HEK293 (cell line): Measurements from ENCODE around the gene ATP1A3.

Source experiments
- ATF2 ChIP-seq: fragments of 450-650 bp; formaldehyde crosslinking; IDR thresholded peaks from 2 replicates; pipeline ENCODE4 v1.5.1; 2016; ENCODE audit warnings: missing biosample characterization, missing genetic modification characterization, low read depth
- KLF17 ChIP-seq: fragments of 450-650 bp; formaldehyde crosslinking; IDR thresholded peaks from 2 replicates; pipeline ENCODE4 v1.5.1; 2016; ENCODE audit warnings: missing biosample characterization, missing genetic modification characterization
- PRDM10 ChIP-seq: fragments of 450-650 bp; formaldehyde crosslinking; IDR thresholded peaks from 2 replicates; pipeline ENCODE4 v1.5.1; 2016; ENCODE audit warnings: missing biosample characterization, missing genetic modification characterization
- REST ChIP-seq: fragments of 450-650 bp; formaldehyde crosslinking; IDR thresholded peaks from 2 replicates; pipeline ENCODE4 v1.5.1; 2016; ENCODE audit warnings: missing biosample characterization, missing genetic modification characterization
- SALL2 ChIP-seq: fragments of 450-650 bp; formaldehyde crosslinking; IDR thresholded peaks from 2 replicates; pipeline ENCODE4 v1.5.0; 2017; ENCODE audit warnings: missing biosample characterization, mild to moderate bottlenecking, missing genetic modification characterization, borderline replicate concordance
- SP3 ChIP-seq: fragments of 450-650 bp; formaldehyde crosslinking; IDR thresholded peaks from 2 replicates; pipeline ENCODE4 v1.5.1; 2016; ENCODE audit warnings: missing biosample characterization, missing genetic modification characterization
- ZBTB7A ChIP-seq: fragments of 450-650 bp; formaldehyde crosslinking; IDR thresholded peaks from 2 replicates; pipeline ENCODE4 v1.5.1; 2016; ENCODE audit warnings: low read depth, missing biosample characterization, missing genetic modification characterization
- ZEB2 ChIP-seq: fragments of 450-650 bp; formaldehyde crosslinking; IDR thresholded peaks from 2 replicates; pipeline ENCODE4 v1.5.1; 2016; ENCODE audit warnings: missing biosample characterization, missing genetic modification characterization
- ZIC2 ChIP-seq: fragments of 450-650 bp; formaldehyde crosslinking; IDR thresholded peaks from 2 replicates; pipeline ENCODE4 v1.5.1; 2016; ENCODE audit warnings: missing biosample characterization, missing genetic modification characterization
- ZNF174 ChIP-seq: fragments of 450-650 bp; formaldehyde crosslinking; IDR thresholded peaks from 2 replicates; pipeline ENCODE4 v1.5.0; 2017; ENCODE audit warnings: missing biosample characterization, mild to moderate bottlenecking, missing genetic modification characterization
- ZNF239 ChIP-seq: fragments of 450-650 bp; formaldehyde crosslinking; IDR thresholded peaks from 2 replicates; pipeline ENCODE4 v1.5.1; 2016; ENCODE audit warnings: missing biosample characterization, missing genetic modification characterization
- ZNF280C ChIP-seq: fragments of 450-650 bp; formaldehyde crosslinking; IDR thresholded peaks from 2 replicates; pipeline ENCODE4 v1.5.1; 2016; ENCODE audit warnings: missing biosample characterization, missing genetic modification characterization
- ZNF366 ChIP-seq: fragments of 450-650 bp; formaldehyde crosslinking; conservative IDR thresholded peaks from 2 replicates; pipeline ENCODE4 v1.5.1; 2016; ENCODE audit warnings: missing biosample characterization, missing genetic modification characterization
- ZNF37A ChIP-seq: fragments of 450-650 bp; IDR thresholded peaks from 2 replicates; pipeline ENCODE4 v1.5.1; 2018; ENCODE audit warnings: missing biosample characterization, missing genetic modification characterization
- ZNF473 ChIP-seq: fragments of 450-650 bp; formaldehyde crosslinking; IDR thresholded peaks from 2 replicates; pipeline ENCODE4 v1.5.1; 2017; ENCODE audit warnings: missing biosample characterization, missing genetic modification characterization
- ZNF561 ChIP-seq: fragments of 450-650 bp; IDR thresholded peaks from 2 replicates; pipeline ENCODE4 v1.5.1; 2018; ENCODE audit warnings: missing biosample characterization, missing genetic modification characterization, borderline replicate concordance
- ZNF585B ChIP-seq: fragments of 450-650 bp; formaldehyde crosslinking; IDR thresholded peaks from 2 replicates; pipeline ENCODE4 v1.5.1; 2016; ENCODE audit warnings: missing biosample characterization, missing genetic modification characterization
- ZNF596 ChIP-seq: fragments of 450-650 bp; IDR thresholded peaks from 2 replicates; pipeline ENCODE4 v1.5.0; 2018; ENCODE audit warnings: missing biosample characterization, mild to moderate bottlenecking, missing genetic modification characterization, moderate library complexity
- ZNF621 ChIP-seq: fragments of 450-650 bp; formaldehyde crosslinking; IDR thresholded peaks from 2 replicates; pipeline ENCODE4 v1.5.1; 2017; ENCODE audit warnings: missing biosample characterization, missing genetic modification characterization
- ZNF639 ChIP-seq: fragments of 450-650 bp; formaldehyde crosslinking; IDR thresholded peaks from 2 replicates; pipeline ENCODE4 v1.5.1; 2016; ENCODE audit warnings: missing biosample characterization, missing genetic modification characterization
- ZNF692 ChIP-seq: fragments of 450-650 bp; formaldehyde crosslinking; IDR thresholded peaks from 2 replicates; pipeline ENCODE4 v1.5.1; 2016; ENCODE audit warnings: missing biosample characterization, missing genetic modification characterization
- ZNF830 ChIP-seq: fragments of 450-650 bp; IDR thresholded peaks from 2 replicates; pipeline ENCODE4 v1.5.0; 2018; ENCODE audit warnings: missing biosample characterization, missing genetic modification characterization, low read depth, mild to moderate bottlenecking, moderate library complexity
- ZSCAN16 ChIP-seq: fragments of 450-650 bp; formaldehyde crosslinking; IDR thresholded peaks from 2 replicates; pipeline ENCODE4 v1.5.1; 2016; ENCODE audit warnings: missing biosample characterization, missing genetic modification characterization
- ZSCAN30 ChIP-seq: fragments of 450-650 bp; IDR thresholded peaks from 2 replicates; pipeline ENCODE4 v1.5.1; 2018; ENCODE audit warnings: missing biosample characterization, mild to moderate bottlenecking, missing genetic modification characterization, moderate library complexity

Gene ATP1A3

GRCh38 chr19:41998246-41999020 lies 4.4 kb upstream of the ATP1A3 start (continued):
- no peak for TF ChIP-seq ZNF239 (tag by site-specific recombination)
- TF ChIP-seq ZNF596 = no peak
- no peak for TF ChIP-seq ZNF585B
- no peak for TF ChIP-seq ZNF37A (tag by site-specific recombination)
- TF ChIP-seq ZSCAN30 (tag by site-specific recombination) = 0 out of 2 replicates have a peak, but pooled peaks have one; percentile 21
- TF ChIP-seq ZBTB7A (tag by site-specific recombination) = no peak
- TF ChIP-seq ZNF692 = peak; percentile 43; the same call in 1 of the 2 replicates
- TF ChIP-seq ZNF366 (tag by site-specific recombination) = 0 out of 2 replicates have a peak, but pooled peaks have one; percentile 13
- TF ChIP-seq PRDM10 (tag by site-specific recombination) = peak; percentile 34; the same call in 1 of the 2 replicates
- no peak for TF ChIP-seq SALL2
- 0 out of 2 replicates have a peak, but pooled peaks have one; percentile 42 for TF ChIP-seq KLF17
- TF ChIP-seq ZSCAN16 (tag by site-specific recombination) = no peak
- no peak for TF ChIP-seq ZNF621 (tag by site-specific recombination)
- TF ChIP-seq ZEB2 (tag by site-specific recombination) = peak; percentile 32; the same call in 1 of the 2 replicates
- TF ChIP-seq ZIC2 (tag by site-specific recombination) = peak; percentile 47
- no peak for TF ChIP-seq ZNF830 (tag by site-specific recombination)
- no peak for TF ChIP-seq REST (tag by site-specific recombination)
- TF ChIP-seq ZNF473 (tag by site-specific recombination) = no peak
- no peak for TF ChIP-seq ZNF639
- TF ChIP-seq SP3 (tag by site-specific recombination) = peak; percentile 23; the same call in 1 of the 2 replicates
- no peak for TF ChIP-seq ZNF174 (tag by site-specific recombination)
- no peak for TF ChIP-seq ZNF280C (tag by site-specific recombination)
- TF ChIP-seq ATF2 (tag by site-specific recombination) = no peak
- peak; percentile 66; the same call in 1 of the 2 replicates for TF ChIP-seq ZNF561 (tag by site-specific recombination)
